Calu3 (cell line): ENCODE data around the gene AKAP10. TPM values are rescaled to one million over a fixed set of nuclear protein-coding genes. Genes with fewer than 3 reads are reported as not detected.
A peak's percentile ranks its signal among the peaks of the same experiment; 100 is the strongest.

Experiments used
- BruUV-seq: library from RNA; stranded (reverse); fragments of 400-500 nt; replicated peaks from 2 replicates; lab custom pipeline; 2021; lab: Mats Ljungman, UMichigan
- CTCF ChIA-PET: fragments of 300-600 bp; sonication (Branson Sonifier 250); formaldehyde crosslinking; loops from one replicate; lab custom pipeline; 2022; ENCODE audit warnings: antibody characterized with exemption; lab: Charles Lee
- DNase-seq: peaks from one replicate; pipeline ENCODE4 v3.0.0; 2022
- H3K27ac Mint-ChIP-seq: one replicate; pipeline ENCODE4 v1.8.0; 2022; ENCODE audit warnings: mixed read lengths; ENCODE audit not compliant: unreplicated experiment
- H3K27me3 Mint-ChIP-seq: one replicate; pipeline ENCODE4 v1.8.0; 2022; ENCODE audit warnings: mixed read lengths; ENCODE audit not compliant: unreplicated experiment
- H3K36me3 Mint-ChIP-seq: one replicate; pipeline ENCODE4 v1.8.0; 2022; ENCODE audit warnings: mild to moderate bottlenecking, moderate library complexity, mixed read lengths; ENCODE audit not compliant: insufficient read depth, unreplicated experiment
- H3K4me1 Mint-ChIP-seq: one replicate; pipeline ENCODE4 v1.8.0; 2022; ENCODE audit warnings: mild to moderate bottlenecking, low read depth, mixed read lengths; ENCODE audit not compliant: unreplicated experiment
- H3K4me3 Mint-ChIP-seq: one replicate; pipeline ENCODE4 v1.8.0; 2022; ENCODE audit warnings: mild to moderate bottlenecking, low read depth, moderate library complexity, mixed read lengths; ENCODE audit not compliant: unreplicated experiment
- H3K9me3 Mint-ChIP-seq: one replicate; pipeline ENCODE4 v1.8.0; 2022; ENCODE audit warnings: low read depth, mixed read lengths; ENCODE audit not compliant: unreplicated experiment
- CTCF ChIP-seq: fragments of 200-600 bp; IDR thresholded peaks from one replicate; pipeline ENCODE4 v1.8.0; 2022; ENCODE audit warnings: antibody characterized with exemption; ENCODE audit not compliant: unreplicated experiment
- intact Hi-C: fragments of 100-400 bp; cut with micrococcal nuclease; formaldehyde crosslinking; loops from one replicate; pipeline ENCODE4 v1.10.0; 2022; ENCODE audit not compliant: unreplicated experiment
- total RNA-seq: library from RNA; stranded (reverse); gene quantifications from 2 replicates; pipeline ENCODE4 v1.2.3, GENCODE V29; 2022

The AKAP10 gene
- total RNA-seq, 1 experiment from 2014 or later: 25.2 TPM

DNA sequence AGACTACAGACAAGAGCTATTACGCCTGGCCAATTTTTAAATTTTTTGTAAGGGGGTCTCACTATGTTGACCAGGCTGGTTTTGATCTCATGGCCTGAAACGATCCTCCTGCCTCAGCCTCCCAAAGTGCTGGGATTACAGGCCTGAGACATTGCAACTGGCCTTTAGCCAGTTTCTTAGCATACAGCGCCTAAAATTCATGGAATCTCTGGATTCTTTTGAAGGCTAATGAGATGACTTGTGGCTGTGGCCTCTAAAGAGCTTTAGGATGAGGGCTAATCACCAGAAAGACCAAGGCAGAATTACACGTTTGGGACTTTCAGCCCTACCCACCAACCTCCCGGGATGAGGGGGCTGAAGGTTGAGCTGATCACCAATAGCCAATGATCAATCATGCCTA is 34.6 kb downstream of the AKAP10 start:
- no peaks in the 10 kb centered on the region for H3K9me3 Mint-ChIP-seq
- intact Hi-C loops: no loop called here
- no TSS peak for BruUV-seq
- peaks cover 17% of the 10 kb centered on the region for H3K36me3 Mint-ChIP-seq
- no peaks in the 10 kb centered on the region for H3K27me3 Mint-ChIP-seq
- H3K27ac Mint-ChIP-seq: no peak overlapping the region
- CTCF ChIA-PET: no interaction called here
- H3K4me3 Mint-ChIP-seq: no peak overlapping the region
- no peak for TF ChIP-seq CTCF
- peaks cover 9% of the 10 kb centered on the region for H3K4me1 Mint-ChIP-seq
- DNase-seq: no peak

DNA sequence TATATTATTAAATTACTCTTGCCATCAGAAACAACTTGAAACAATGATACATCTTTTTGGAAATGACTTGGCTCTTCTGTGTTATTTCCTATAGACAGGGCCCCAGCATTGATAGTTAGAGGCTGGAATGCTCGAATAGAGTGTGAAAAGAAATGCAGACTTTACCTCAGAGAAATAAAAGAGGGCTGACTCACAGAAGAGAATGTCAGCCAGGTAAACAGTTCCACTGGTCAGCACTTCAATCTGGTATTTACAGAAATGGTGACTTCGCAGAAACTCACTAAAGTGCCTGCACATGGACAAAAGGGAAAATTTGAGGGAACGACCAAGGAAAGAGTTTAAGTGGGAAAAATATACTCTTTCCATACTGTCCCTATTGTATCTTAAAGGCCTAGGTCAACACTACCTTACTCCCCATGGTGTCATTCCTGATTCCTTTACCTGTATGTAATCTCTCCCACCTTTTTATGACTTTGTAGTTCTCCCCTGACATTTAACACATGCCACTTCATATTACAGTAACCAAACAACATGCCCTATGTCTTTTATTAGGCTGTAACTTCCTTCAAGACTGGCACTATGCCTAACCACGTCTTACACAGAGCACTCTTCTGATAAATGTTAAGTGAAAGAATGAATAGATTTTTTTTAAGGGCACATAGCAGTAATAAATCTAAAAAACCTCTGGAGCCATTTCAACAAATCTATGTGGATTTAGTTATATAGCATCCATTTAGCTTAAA is 36.7 kb downstream of the AKAP10 start:
- no peak for DNase-seq
- Mint-ChIP-seq H3K36me3 (peaks cover 6% of the 10 kb centered on the region), H3K4me3 (no peak overlapping the region), H3K27me3 (no peaks in the 10 kb centered on the region), H3K9me3 (no peaks in the 10 kb centered on the region), H3K4me1 (peaks cover 9% of the 10 kb centered on the region), H3K27ac (peak overlapping the region; percentile 75)
- TF ChIP-seq CTCF: no peak
- intact Hi-C loops: no loop called here
- CTCF ChIA-PET: no interaction called here
- BruUV-seq: no TSS peak

DNA sequence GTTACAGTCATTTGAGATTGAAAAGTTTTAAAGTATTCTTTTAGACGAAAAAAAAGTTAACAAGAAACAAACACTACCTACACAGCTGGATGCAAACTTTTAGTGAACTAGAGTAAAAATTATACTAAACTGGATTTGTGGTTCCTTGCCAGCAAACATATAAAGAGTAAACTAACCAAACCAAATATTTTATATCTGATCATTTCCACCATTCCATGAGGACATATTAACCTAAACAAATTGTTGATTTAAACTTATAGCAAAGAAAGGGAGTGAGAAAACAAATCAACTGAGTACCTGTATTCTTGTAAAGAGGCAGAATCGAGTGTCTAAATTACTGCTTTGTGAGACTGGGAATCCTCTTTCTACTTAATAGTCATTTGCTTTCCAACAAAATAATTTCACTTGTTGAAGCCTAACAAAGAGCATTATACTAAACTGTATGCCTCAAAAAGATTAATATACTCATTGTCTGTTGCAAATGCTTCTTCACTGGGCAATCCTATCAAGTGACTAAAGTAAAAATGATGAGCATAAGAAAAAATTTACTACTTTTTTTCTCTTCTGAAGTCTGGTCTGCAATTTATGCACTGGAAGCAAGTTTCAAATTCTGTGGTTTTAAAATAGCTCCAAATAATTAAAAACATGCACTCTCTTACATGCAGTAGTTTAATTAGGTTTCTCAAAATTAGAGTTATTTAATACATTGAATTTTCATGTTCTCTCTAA is 37.5 kb downstream of the AKAP10 start:
- no peaks in the 10 kb centered on the region for H3K9me3 Mint-ChIP-seq
- no peaks in the 10 kb centered on the region for H3K27me3 Mint-ChIP-seq
- H3K4me3 Mint-ChIP-seq: no peak overlapping the region
- intact Hi-C loops: no loop called here
- TF ChIP-seq CTCF: no peak
- BruUV-seq: no TSS peak
- no peak for DNase-seq
- H3K4me1 Mint-ChIP-seq: peaks cover 9% of the 10 kb centered on the region
- CTCF ChIA-PET: no interaction called here
- peaks cover 12% of the 10 kb centered on the region for H3K36me3 Mint-ChIP-seq
- no peak overlapping the region for H3K27ac Mint-ChIP-seq

DNA sequence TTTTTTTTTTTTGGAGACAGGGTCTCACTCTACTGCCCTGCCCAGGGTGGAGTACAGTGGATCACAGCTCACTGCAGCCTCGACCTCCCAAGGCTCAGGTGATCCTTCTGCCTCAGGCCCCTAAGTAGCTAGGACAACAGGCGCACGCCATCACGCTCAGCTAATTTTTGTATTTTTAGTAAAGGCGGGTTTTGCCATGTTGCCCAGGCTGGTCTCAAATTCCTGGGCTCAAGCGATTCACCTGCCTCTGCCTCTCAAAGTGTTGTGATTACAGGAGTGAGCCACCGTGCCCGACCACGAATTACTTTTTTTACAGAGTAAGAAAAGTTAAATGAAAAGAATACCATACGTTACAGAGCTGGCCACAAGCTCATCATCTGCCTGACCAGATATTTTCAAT is 38.9 kb downstream of the AKAP10 start:
- no TSS peak for BruUV-seq
- intact Hi-C loops: no loop called here
- no peaks in the 10 kb centered on the region for H3K27me3 Mint-ChIP-seq
- H3K9me3 Mint-ChIP-seq: no peaks in the 10 kb centered on the region
- H3K4me1 Mint-ChIP-seq: peaks cover 9% of the 10 kb centered on the region
- no peak overlapping the region for H3K4me3 Mint-ChIP-seq
- TF ChIP-seq CTCF: no peak
- H3K36me3 Mint-ChIP-seq: peaks cover 12% of the 10 kb centered on the region
- no peak overlapping the region for H3K27ac Mint-ChIP-seq
- CTCF ChIA-PET: no interaction called here
- DNase-seq: no peak
